Vagina (tissue), 2 donors: ENCODE results near the gene MSI2.

Source experiments
- CTCF ChIP-seq, 3 experiments: fragments of 450-650 bp in 2 of 3; fragments of 200-600 bp in 1 of 3; sonication (generic) in 1 of 3; IDR thresholded peaks; one replicate each; pipeline ENCODE4 v1.5.1; 2017 to 2019; ENCODE audit warnings: antibody characterized with exemption in 3 of 3, mild to moderate bottlenecking in 2 of 3, moderate library complexity in 2 of 3
- POLR2A ChIP-seq, 2 donors: fragments of 450-650 bp; IDR thresholded peaks; one replicate each; pipeline ENCODE4 v1.6.1; 2017; ENCODE audit warnings: antibody characterized with exemption in 2 of 2, mild to moderate bottlenecking in 2 of 2, moderate library complexity in 2 of 2
- POLR2AphosphoS5 ChIP-seq, 2 donors: sonication (generic); formaldehyde crosslinking; IDR thresholded peaks; one replicate each; pipeline ENCODE4 v1.9.0; 2017; ENCODE audit warnings: antibody characterized with exemption in 2 of 2, mild to moderate bottlenecking in 2 of 2, low read depth in 1 of 2; ENCODE audit not compliant: insufficient read depth in 1 of 2

- TF ChIP-seq POLR2A (IDR thresholded peaks at IDR 0.05) (no peak), CTCF (IDR thresholded peaks at IDR 0.05) (no peak), POLR2AphosphoS5 (IDR thresholded peaks at IDR 0.05; ENCODE audit: insufficient read depth in 1 of 2, low read depth in 1 of 2) (no peak)
Measured at GRCh38 chr17:57391857-57392471, 135.6 kb downstream of the MSI2 start.
